DOHH2 (cell line): ENCODE measurements around the gene RAF1.
"Not testable (repeated sequence)": the region's sequence is repeated elsewhere in the genome, so short reads cannot be mapped to it uniquely, and the experiment has no call there.

ENCODE experiments used
- H3F3A ChIP-seq: fragments of 200-600 bp; sonication (generic), shearing (Covaris generic); 2 replicates; pipeline ENCODE4 v1.6.0; 2016; ENCODE audit warnings: antibody characterized with exemption, mild to moderate bottlenecking; ENCODE audit not compliant: control insufficient read depth, insufficient read depth
- H3K27ac ChIP-seq: fragments of 200-600 bp; sonication (generic); 2 replicates; pipeline ENCODE4 v1.5.1; 2014; ENCODE audit warnings: low read depth, mild to moderate bottlenecking, low read length, moderate library complexity
- H3K27me3 ChIP-seq: fragments of 200-600 bp; sonication (generic); 2 replicates; pipeline ENCODE4 v1.6.1; 2014; ENCODE audit warnings: mild to moderate bottlenecking, low read length, mixed read lengths; ENCODE audit not compliant: control insufficient read depth
- H3K36me3 ChIP-seq: fragments of 200-600 bp; sonication (generic); 2 replicates; pipeline ENCODE4 v1.6.1; 2014; ENCODE audit warnings: mild to moderate bottlenecking, low read length, moderate library complexity, mixed read lengths; ENCODE audit not compliant: control insufficient read depth
- H3K4me1 ChIP-seq: fragments of 200-600 bp; sonication (generic); 2 replicates; pipeline ENCODE4 v1.6.1; 2014; ENCODE audit warnings: mild to moderate bottlenecking, low read length, mixed read lengths; ENCODE audit not compliant: control insufficient read depth
- H3K4me2 ChIP-seq: fragments of 200-600 bp; sonication (generic); 2 replicates; pipeline ENCODE4 v1.6.0; 2014; ENCODE audit warnings: mild to moderate bottlenecking, low read length, moderate library complexity
- H3K4me3 ChIP-seq: fragments of 200-600 bp; sonication (generic); 2 replicates; pipeline ENCODE4 v1.5.1; 2014; ENCODE audit warnings: mild to moderate bottlenecking, low read length, mixed read lengths
- H3K79me2 ChIP-seq: fragments of 200-600 bp; sonication (generic); 2 replicates; pipeline ENCODE4 v1.6.1; 2014; ENCODE audit warnings: mild to moderate bottlenecking, low read length, mixed read lengths; ENCODE audit not compliant: control insufficient read depth
- H3K9me2 ChIP-seq: fragments of 200-600 bp; sonication (generic); replicated peaks from 2 replicates; pipeline ENCODE4 v1.6.1; 2014; ENCODE audit warnings: mild to moderate bottlenecking, low read length, mixed read lengths; ENCODE audit not compliant: control insufficient read depth
- H3K9me3 ChIP-seq: fragments of 200-600 bp; sonication (generic); 2 replicates; pipeline ENCODE4 v1.6.1; 2014; ENCODE audit warnings: antibody characterized with exemption, low read length, mixed read lengths; ENCODE audit not compliant: control insufficient read depth, insufficient read depth
- H4K20me1 ChIP-seq: fragments of 200-600 bp; sonication (generic); 2 replicates; pipeline ENCODE4 v1.6.0; 2014; ENCODE audit warnings: low read depth, mild to moderate bottlenecking, antibody characterized with exemption, low read length, moderate library complexity; ENCODE audit not compliant: control insufficient read depth, insufficient read depth
- EZH2phosphoT487 ChIP-seq: fragments of 200-600 bp; sonication (generic); IDR thresholded peaks from 2 replicates; pipeline ENCODE4 v1.6.1; 2017; ENCODE audit warnings: borderline replicate concordance, mild to moderate bottlenecking, antibody characterized with exemption, low read length, moderate library complexity, mixed read lengths
- TF ChIP-seq, protein P1 (sequence below): fragments of 200-600 bp; sonication (generic); IDR thresholded peaks from one replicate; pipeline ENCODE4 v1.5.1; 2014; ENCODE audit warnings: antibody characterized with exemption, mild to moderate bottlenecking, low read depth, low read length; ENCODE audit not compliant: poor library complexity, severe bottlenecking

RAF1 gene

GRCh38 chr3:12633108-12633507 is 30.8 kb downstream of the RAF1 start:
- H3K36me3 ChIP-seq, result no peaks in the 10 kb centered on the region
- peaks cover 99% of the 10 kb centered on the region for H3K79me2 ChIP-seq
- H3K27me3 ChIP-seq, result no peaks in the 10 kb centered on the region
- H3K9me2 ChIP-seq, result no peaks in the 10 kb centered on the region
- peaks cover 22% of the 10 kb centered on the region for H3K4me1 ChIP-seq
- H3K4me2 ChIP-seq, result no peak overlapping the region
- 0 out of 2 replicates have a peak, but pooled peaks cover 3% of the 10 kb centered on the region for H3F3A ChIP-seq
- TF ChIP-seq, protein P1, sequence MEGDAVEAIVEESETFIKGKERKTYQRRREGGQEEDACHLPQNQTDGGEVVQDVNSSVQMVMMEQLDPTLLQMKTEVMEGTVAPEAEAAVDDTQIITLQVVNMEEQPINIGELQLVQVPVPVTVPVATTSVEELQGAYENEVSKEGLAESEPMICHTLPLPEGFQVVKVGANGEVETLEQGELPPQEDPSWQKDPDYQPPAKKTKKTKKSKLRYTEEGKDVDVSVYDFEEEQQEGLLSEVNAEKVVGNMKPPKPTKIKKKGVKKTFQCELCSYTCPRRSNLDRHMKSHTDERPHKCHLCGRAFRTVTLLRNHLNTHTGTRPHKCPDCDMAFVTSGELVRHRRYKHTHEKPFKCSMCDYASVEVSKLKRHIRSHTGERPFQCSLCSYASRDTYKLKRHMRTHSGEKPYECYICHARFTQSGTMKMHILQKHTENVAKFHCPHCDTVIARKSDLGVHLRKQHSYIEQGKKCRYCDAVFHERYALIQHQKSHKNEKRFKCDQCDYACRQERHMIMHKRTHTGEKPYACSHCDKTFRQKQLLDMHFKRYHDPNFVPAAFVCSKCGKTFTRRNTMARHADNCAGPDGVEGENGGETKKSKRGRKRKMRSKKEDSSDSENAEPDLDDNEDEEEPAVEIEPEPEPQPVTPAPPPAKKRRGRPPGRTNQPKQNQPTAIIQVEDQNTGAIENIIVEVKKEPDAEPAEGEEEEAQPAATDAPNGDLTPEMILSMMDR, result no peak
- no peak for TF ChIP-seq EZH2phosphoT487
- peaks cover 25% of the 10 kb centered on the region for H4K20me1 ChIP-seq
- H3K27ac ChIP-seq, result no peak overlapping the region
- no peaks in the 10 kb centered on the region for H3K9me3 ChIP-seq
- no peak overlapping the region for H3K4me3 ChIP-seq

DNA sequence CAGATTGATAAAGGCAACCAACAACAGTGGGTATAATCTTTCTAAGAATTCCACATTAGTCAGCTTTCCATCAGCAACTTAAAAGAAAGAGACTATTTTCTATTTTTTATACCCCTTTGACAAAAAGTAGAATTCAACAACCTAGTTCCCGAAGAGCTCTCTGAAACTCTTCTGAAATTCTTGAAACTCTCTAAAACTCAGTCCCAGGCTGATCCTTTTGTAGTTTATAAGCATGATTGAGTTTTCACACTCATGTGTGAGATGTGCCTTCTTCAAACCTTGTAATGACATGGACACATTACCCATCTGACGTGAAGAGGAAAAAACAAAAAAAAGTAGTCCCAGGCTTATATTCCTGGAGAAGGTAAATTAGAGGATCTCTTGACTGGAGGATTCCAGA is 31.4 kb downstream of the RAF1 start:
- no peaks in the 10 kb centered on the region for H3K9me2 ChIP-seq
- H3F3A ChIP-seq, result 0 out of 2 replicates have a peak, but pooled peaks cover 3% of the 10 kb centered on the region
- peaks cover 25% of the 10 kb centered on the region for H4K20me1 ChIP-seq
- peaks cover 99% of the 10 kb centered on the region for H3K79me2 ChIP-seq
- TF ChIP-seq, protein P1, result no peak
- TF ChIP-seq EZH2phosphoT487, result no peak
- H3K4me3 ChIP-seq, result no peak overlapping the region
- no peak overlapping the region for H3K4me2 ChIP-seq
- no peaks in the 10 kb centered on the region for H3K9me3 ChIP-seq
- no peaks in the 10 kb centered on the region for H3K36me3 ChIP-seq
- H3K4me1 ChIP-seq, result peaks cover 22% of the 10 kb centered on the region
- H3K27me3 ChIP-seq, result no peaks in the 10 kb centered on the region
- no peak overlapping the region for H3K27ac ChIP-seq

GRCh38 chr3:12630843-12631242 is 33.1 kb downstream of the RAF1 start:
- not testable (repeated sequence) for H3K4me3 ChIP-seq, H3K4me2 ChIP-seq, H3K9me2 ChIP-seq, H3K36me3 ChIP-seq, H3F3A ChIP-seq, H3K27ac ChIP-seq, H3K9me3 ChIP-seq, H3K27me3 ChIP-seq
- Histone ChIP-seq H3K4me1 (peaks cover 30% of the 10 kb centered on the region), H3K79me2 (peaks cover 99% of the 10 kb centered on the region), H4K20me1 (peaks cover 25% of the 10 kb centered on the region)

DNA sequence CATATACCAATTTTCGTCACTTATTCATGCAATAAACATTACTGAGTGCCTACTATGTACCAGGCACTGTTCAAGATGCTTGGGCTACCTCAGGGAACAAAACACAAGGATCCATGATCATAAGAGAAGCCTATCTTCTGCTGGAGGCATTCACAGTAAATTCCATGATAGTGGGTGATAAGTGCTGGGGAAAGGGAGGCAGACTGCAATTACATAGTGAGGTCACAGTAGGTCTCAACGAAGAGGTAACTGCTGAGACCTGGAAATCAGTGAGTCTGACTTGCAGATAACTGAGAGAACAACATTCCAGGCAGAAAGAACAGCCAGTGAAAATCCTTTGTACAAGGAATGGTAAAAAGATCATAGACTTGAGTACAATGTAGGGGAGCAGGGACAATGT is 33.6 kb downstream of the RAF1 start:
- no peak overlapping the region for H3K4me3 ChIP-seq
- no peaks in the 10 kb centered on the region for H3K27me3 ChIP-seq
- no peaks in the 10 kb centered on the region for H3K9me2 ChIP-seq
- 0 out of 2 replicates have a peak, but pooled peaks cover 3% of the 10 kb centered on the region for H3F3A ChIP-seq
- peaks cover 36% of the 10 kb centered on the region for H3K4me1 ChIP-seq
- no peaks in the 10 kb centered on the region for H3K36me3 ChIP-seq
- H3K27ac ChIP-seq, result no peak overlapping the region
- TF ChIP-seq EZH2phosphoT487, result no peak
- TF ChIP-seq, protein P1, result no peak
- no peaks in the 10 kb centered on the region for H3K9me3 ChIP-seq
- no peak overlapping the region for H3K4me2 ChIP-seq
- H3K79me2 ChIP-seq, result peaks cover 100% of the 10 kb centered on the region
- peaks cover 25% of the 10 kb centered on the region for H4K20me1 ChIP-seq
